Keratinocyte (primary cell): ENCODE results near the gene KDM8. TPM values are rescaled to one million over a fixed set of nuclear protein-coding genes. Genes with fewer than 3 reads are reported as not detected.

Experiments used
- DNase-seq: peaks from one replicate; pipeline ENCODE4 v3.0.0-alpha.2; 2011; ENCODE audit warnings: low read depth, missing footprints, low spot score
- FAIRE-seq: peaks from 2 replicates; lab custom pipeline; 2011; peaks lifted over from hg19 to GRCh38; lab: Jason Lieb, UNC
- H2AFZ ChIP-seq: 2 replicates; pipeline ENCODE4 v1.6.0; 2012; ENCODE audit warnings: low read length, control low read depth, inconsistent platforms; ENCODE audit not compliant: control insufficient read depth
- H3K27ac ChIP-seq: 2 replicates; pipeline ENCODE4 v1.5.1; 2011; ENCODE audit warnings: low read length; ENCODE audit not compliant: control insufficient read depth, insufficient read depth
- H3K27me3 ChIP-seq: 3 replicates; pipeline ENCODE4 v1.6.0; 2011; ENCODE audit warnings: low read length; ENCODE audit not compliant: control insufficient read depth, insufficient read depth; ENCODE audit errors: extremely low read depth
- H3K36me3 ChIP-seq, 2 experiments: 2 replicates in 1 of 2; 3 replicates in 1 of 2; pipeline ENCODE4 v1.5.1; 2011; ENCODE audit warnings: low read length in 2 of 2, mild to moderate bottlenecking in 1 of 2; ENCODE audit not compliant: control insufficient read depth in 2 of 2, insufficient read depth in 2 of 2; ENCODE audit errors: extremely low read depth in 1 of 2
- H3K4me1 ChIP-seq: 3 replicates; pipeline ENCODE4 v1.5.1; 2011; ENCODE audit warnings: low read length; ENCODE audit not compliant: control insufficient read depth, insufficient read depth; ENCODE audit errors: extremely low read depth
- H3K4me2 ChIP-seq: 3 replicates; pipeline ENCODE4 v1.6.0; 2011; ENCODE audit warnings: low read depth, low read length; ENCODE audit not compliant: control insufficient read depth, insufficient read depth; ENCODE audit errors: extremely low read depth
- H3K4me3 ChIP-seq, 3 experiments: fragments of 200-600 bp in 1 of 3; sonication (generic) in 1 of 3; 2 replicates in 2 of 3; 3 replicates in 1 of 3; pipeline ENCODE4 v1.5.1; 2011 to 2016; ENCODE audit warnings: low read length in 3 of 3, mild to moderate bottlenecking in 3 of 3, control low read depth in 2 of 3, inconsistent platforms in 1 of 3, low read depth in 1 of 3, mixed read lengths in 1 of 3, mixed run types in 1 of 3, moderate library complexity in 1 of 3; ENCODE audit not compliant: control insufficient read depth in 2 of 3, insufficient read depth in 2 of 3; ENCODE audit errors: extremely low read depth in 1 of 3
- H3K79me2 ChIP-seq: 2 replicates; pipeline ENCODE4 v1.6.0; 2012; ENCODE audit warnings: low read length; ENCODE audit not compliant: control insufficient read depth, insufficient read depth
- H3K9ac ChIP-seq: 3 replicates; pipeline ENCODE4 v1.6.0; 2011; ENCODE audit warnings: low read length; ENCODE audit not compliant: control insufficient read depth, insufficient read depth; ENCODE audit errors: extremely low read depth
- H3K9me1 ChIP-seq: 3 replicates; pipeline ENCODE4 v1.6.0; 2011; ENCODE audit warnings: low read length; ENCODE audit not compliant: control insufficient read depth, insufficient read depth; ENCODE audit errors: extremely low read depth
- H3K9me3 ChIP-seq: 2 replicates; pipeline ENCODE4 v1.5.1; 2012; ENCODE audit warnings: low read depth, low read length; ENCODE audit not compliant: control insufficient read depth
- H4K20me1 ChIP-seq: 3 replicates; pipeline ENCODE4 v1.6.0; 2011; ENCODE audit warnings: low read length; ENCODE audit not compliant: control insufficient read depth, insufficient read depth; ENCODE audit errors: extremely low read depth
- CTCF ChIP-seq, 3 experiments: IDR thresholded peaks in 1 of 3; conservative IDR thresholded peaks in 1 of 3; optimal IDR thresholded peaks in 1 of 3; 2 replicates in 2 of 3; 3 replicates in 1 of 3; pipeline versions ENCODE3 to v1.5.1; 2011; ENCODE audit warnings: low read length in 3 of 3, mild to moderate bottlenecking in 3 of 3, moderate library complexity in 2 of 3, control low read depth in 1 of 3, inconsistent platforms in 1 of 3; ENCODE audit not compliant: insufficient read depth in 2 of 3; ENCODE audit errors: extremely low read depth in 1 of 3
- EZH2 ChIP-seq: IDR thresholded peaks from one replicate; pipeline ENCODE4 v1.6.1; 2012; ENCODE audit warnings: inconsistent platforms, mild to moderate bottlenecking, low read length, moderate library complexity
- dilution Hi-C: fragments of 300-500 bp; cut with MboI; formaldehyde crosslinking; loops from one replicate; pipeline ENCODE4 v1.7.0; 2020; ENCODE audit warnings: low sequenced_read_pairs; ENCODE audit not compliant: extremely low pct_ligation_motif_present
- polyA plus RNA-seq, 5 experiments: library from polyadenylated mRNA; depleted of rRNA in 3 of 5; stranded (reverse) in 3 of 5; stranded (forward) in 1 of 5; unstranded in 1 of 5; fragments of >200 nt; gene quantifications; 1 replicate in 1 of 5; 2 replicates in 3 of 5; 3 replicates in 1 of 5; pipeline versions ENCODE4 v1.2.1 to v1.2.3, GENCODE V29; 2011 to 2012; ENCODE audit warnings: missing spikeins in 2 of 5, low read depth in 1 of 5, low replicate concordance in 1 of 5

KDM8 gene
- polyA plus RNA-seq, 1 donor (not counting 4 experiments of a cell fraction or from before 2014, with no cell fraction given): 1.5 TPM

DNA sequence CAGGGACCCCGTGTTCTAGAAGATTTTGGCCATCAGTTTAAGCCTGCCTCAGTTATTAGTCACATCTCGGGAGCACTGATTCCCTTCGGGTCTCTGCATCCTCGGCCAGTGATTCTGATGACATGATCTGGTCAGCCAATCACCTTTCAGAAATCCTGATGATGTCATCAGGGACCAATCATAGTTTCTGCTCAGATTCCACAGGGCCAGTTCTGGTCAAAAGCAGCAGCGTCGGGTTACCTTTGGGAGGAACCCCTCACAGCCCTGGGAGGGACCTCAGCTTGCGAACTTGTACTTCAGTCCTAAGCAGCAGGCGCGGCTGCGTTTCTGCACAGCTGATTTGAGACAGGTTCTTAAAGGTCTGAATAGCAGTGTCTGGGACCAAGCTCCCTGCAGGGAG, 13.9 kb downstream of the KDM8 start:
- Histone ChIP-seq H3K36me3 (no peaks in the 10 kb centered on the region), H3K79me2 (no peaks in the 10 kb centered on the region), H3K4me2 (no peak overlapping the region), H3K9me3 (no peaks in the 10 kb centered on the region), H4K20me1 (no peaks in the 10 kb centered on the region), H3K27ac (no peak overlapping the region), H3K9ac (no peak overlapping the region), H3K9me1 (no peaks in the 10 kb centered on the region), H3K4me3 (no peak overlapping the region), H3K27me3 (no peaks in the 10 kb centered on the region), H3K4me1 (no peaks in the 10 kb centered on the region), H2AFZ (no peak overlapping the region)
- DNase-seq: no peak
- TF ChIP-seq EZH2: no peak
- TF ChIP-seq CTCF (optimal IDR thresholded peaks at IDR 0.05 in 1 of 3, IDR thresholded peaks at IDR 0.05 in 1 of 3, conservative IDR thresholded peaks at IDR 0.05 in 1 of 3; ENCODE audit: extremely low read depth in 1 of 3, insufficient read depth in 2 of 3, low read length in 3 of 3): no peak
- dilution Hi-C loops: no loop called here
- no peak for FAIRE-seq

- dilution Hi-C loops: no loop called here
- no peak for FAIRE-seq
- H3K9ac ChIP-seq: no peak overlapping the region
- H3K4me2 ChIP-seq: no peak overlapping the region
- no peaks in the 10 kb centered on the region for H4K20me1 ChIP-seq
- H3K27ac ChIP-seq: no peak overlapping the region
- no peak overlapping the region for H2AFZ ChIP-seq
- no peaks in the 10 kb centered on the region for H3K9me3 ChIP-seq
- DNase-seq: no peak
- no peaks in the 10 kb centered on the region for H3K79me2 ChIP-seq
- H3K4me1 ChIP-seq: no peaks in the 10 kb centered on the region
- no peaks in the 10 kb centered on the region for H3K27me3 ChIP-seq
- no peak for TF ChIP-seq EZH2
- TF ChIP-seq CTCF (optimal IDR thresholded peaks at IDR 0.05 in 1 of 3, IDR thresholded peaks at IDR 0.05 in 1 of 3, conservative IDR thresholded peaks at IDR 0.05 in 1 of 3; ENCODE audit: extremely low read depth in 1 of 3, insufficient read depth in 2 of 3, low read length in 3 of 3): no peak
- H3K36me3 ChIP-seq: peaks cover 3 to 6% of the 10 kb centered on the region in 2 experiments
- H3K4me3 ChIP-seq: no peak overlapping the region
- H3K9me1 ChIP-seq: no peaks in the 10 kb centered on the region
Observed at GRCh38 chr16:27218756-27219155, 15.4 kb downstream of the KDM8 start.
